ENCODE data around the gene INPP1.
A peak's percentile ranks its signal among the peaks of the same experiment; 100 is the strongest.
"Not testable (repeated sequence)": the region's sequence is repeated elsewhere in the genome, so short reads cannot be mapped to it uniquely, and the experiment has no call there.

Gene INPP1

DNA sequence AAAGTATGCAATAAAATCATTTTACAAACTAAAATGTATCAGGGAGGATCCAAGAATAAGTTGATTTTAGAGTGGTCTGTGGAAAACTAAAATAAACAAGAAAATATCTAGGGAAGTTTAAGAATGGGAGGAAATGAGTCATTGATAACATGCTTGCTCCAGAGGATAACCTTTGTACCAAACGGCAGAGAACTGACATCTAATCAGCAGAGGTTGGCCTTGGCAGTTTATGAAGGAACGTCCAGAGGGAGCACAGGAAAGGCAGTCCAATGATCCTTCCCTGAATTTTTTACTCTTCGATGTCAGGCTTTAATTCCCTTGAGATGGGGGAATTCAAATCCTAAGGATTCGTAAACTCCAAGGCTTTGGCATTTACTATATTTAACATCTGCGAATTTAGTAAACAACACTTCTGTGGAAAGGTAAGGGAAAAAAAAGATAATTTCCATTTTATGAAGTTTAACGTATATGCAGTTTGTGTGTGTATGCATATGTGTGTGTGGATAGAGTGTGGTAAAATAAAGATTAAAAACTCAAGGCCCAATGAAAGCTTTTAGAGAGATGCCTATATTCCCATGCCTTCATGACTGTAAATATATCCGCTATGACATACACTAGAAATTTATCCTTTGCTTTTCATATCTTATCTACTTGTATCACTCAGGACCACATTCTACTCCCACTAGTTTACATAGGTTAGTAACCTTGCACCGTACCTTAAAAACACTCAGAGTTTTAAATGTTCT, 8.7 kb upstream of the INPP1 start:
- no peak for DNase-seq

DNA sequence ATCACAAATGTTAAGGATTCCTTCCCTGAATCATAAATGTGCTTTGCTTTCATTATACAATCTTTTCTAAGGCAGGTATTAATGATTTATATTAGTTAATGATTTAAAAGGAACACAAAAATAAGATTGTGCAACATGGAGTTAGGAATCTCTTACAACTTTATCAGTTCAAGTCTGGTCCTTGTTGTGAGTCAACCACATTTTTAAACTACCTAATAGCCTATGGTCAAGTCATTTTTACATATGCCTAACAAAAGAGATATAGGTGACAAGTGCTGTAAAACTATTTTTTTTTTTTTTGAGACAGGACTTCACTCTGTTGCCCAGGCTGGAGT, 8.2 kb upstream of the INPP1 start:
- no peak for DNase-seq

DNA sequence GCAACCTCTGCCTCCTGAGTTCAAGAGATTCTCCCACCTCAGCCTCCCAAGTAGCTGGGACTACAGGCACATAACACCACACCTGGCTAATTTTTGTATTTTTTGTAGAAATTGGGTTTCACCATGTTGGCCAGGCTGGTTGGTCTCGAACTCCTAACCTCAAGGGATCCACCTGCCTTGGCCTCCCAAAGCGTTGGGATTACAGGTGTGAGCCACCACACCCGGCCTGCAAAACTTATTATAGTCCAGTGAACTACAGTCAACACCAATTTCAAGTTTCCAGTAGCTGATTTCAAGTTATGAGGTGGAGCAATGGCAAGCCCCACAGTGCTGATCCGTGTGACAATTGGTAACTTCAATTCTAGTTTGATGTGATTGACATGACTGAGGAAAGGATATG, 7.8 kb upstream of the INPP1 start:
- not testable (repeated sequence) for DNase-seq

DNA sequence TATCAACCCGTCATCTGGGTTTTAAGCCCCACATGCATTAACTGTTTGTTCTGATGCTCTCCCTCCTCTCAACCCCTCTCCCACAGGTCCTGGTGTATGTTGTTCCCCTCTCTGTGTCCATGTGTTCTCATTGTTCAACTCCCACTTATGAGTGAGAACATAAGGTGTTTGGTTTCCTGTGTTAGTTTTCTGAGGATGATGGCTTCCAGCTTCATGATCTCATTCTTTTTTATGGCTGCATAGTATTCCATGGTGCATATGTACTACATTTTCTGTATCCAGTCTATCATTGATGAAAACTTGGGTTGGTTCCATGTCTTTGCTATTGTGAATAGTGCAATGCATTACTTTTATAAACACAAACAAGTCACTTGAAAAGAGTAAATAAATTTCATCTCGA, 7.0 kb upstream of the INPP1 start:
- DNase-seq: no peak

DNA sequence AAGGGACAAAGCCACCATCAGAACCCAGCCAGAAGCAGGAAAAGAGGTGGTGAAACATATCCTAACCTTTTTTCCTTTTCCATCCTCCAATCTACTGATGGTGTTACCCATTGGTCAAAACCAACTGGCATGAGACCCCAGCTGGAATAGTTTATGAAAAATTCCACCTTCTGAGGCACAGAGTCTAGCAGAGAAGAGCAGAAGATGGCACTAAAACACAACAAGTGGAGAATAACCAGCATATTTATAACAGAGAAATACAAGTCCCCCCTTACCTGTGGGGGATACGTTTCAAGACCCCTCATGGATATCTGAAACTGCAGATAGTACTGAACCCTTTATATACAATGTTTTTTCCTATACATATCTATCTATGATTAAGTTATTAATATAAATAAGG, 4.9 kb upstream of the INPP1 start:
- DNase-seq: no peak

DNA sequence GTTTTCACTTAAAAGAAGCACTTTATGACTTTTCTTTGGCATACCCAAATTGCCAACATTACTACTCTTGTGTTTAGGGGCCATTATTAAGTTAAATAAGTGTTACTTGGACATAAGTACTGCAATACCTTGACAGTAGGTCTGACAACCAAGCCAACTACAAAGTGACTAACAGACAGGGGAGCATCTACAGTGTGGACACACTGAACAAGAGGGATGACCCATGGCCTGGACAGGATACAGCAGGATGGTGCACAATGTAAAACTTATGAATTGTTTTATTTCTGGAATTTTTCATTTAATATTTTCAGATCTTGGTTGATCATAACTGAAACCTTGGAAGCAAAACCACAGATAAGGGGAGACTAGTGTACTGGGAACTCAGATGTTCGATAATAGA, 4.0 kb upstream of the INPP1 start:
- DNase-seq: no peak

DNA sequence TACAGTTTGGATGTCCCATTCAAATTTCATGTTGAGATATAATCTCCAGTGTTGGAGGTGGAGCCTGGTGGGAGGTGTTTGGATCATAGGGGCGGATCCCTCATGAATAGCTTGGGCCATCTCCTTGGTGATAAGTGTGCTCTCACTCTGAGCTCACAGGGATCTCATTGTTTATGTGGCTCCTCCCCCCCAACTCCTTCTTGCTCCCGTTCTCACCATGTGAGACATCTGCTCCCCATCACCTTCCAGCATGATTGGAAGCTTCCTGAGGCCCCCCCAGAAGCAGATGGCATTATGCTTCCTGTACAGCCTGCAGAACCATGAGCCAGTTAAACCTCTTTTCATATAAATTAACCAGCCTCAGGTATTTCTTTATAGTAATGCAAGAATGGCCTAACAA, 3.0 kb upstream of the INPP1 start:
- DNase-seq: peak; percentile 57

DNA sequence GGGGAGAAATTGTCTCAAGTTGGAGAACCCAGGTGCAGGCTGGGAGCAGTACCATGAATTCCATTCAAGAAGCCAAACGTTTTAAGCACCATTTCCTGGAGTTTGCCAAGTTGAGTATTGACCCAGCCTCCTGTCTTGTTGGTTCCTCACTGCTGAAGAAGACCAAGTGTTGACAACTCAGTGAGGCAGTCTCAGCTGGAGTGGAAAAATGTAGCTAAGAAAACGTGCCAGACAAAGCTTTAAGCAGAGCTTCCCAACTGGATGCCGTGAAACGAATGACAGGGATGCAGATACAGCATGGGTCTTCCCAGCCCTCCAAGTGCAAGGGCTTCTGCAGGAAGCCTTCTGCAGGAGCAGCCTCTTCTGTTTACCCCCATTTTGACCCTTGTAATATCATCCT, 778 bp upstream of the INPP1 start:
- DNase-seq: no peak

DNA sequence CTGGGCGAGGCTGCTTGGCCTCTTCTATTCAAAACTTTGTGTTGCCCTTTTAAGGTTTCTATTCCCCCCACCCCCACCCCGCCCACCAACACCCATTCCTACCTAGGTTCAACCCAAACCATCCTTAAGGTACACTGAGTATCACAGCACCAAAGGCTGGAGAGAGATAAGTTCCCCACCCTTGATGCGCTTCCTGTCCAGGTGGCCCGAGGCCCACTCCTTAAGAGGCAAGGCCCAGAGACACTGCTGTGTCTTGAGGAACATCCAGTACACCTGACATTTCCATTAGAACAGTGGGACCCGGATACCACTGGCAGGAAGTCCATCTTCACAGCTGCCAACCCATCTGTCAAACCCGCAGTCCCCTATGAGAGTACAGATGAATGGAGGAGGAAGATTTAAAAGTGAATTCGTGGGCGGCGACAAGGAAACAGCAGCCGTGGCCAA, 277 bp upstream of the INPP1 start:
- peak; percentile 38 for DNase-seq

DNA sequence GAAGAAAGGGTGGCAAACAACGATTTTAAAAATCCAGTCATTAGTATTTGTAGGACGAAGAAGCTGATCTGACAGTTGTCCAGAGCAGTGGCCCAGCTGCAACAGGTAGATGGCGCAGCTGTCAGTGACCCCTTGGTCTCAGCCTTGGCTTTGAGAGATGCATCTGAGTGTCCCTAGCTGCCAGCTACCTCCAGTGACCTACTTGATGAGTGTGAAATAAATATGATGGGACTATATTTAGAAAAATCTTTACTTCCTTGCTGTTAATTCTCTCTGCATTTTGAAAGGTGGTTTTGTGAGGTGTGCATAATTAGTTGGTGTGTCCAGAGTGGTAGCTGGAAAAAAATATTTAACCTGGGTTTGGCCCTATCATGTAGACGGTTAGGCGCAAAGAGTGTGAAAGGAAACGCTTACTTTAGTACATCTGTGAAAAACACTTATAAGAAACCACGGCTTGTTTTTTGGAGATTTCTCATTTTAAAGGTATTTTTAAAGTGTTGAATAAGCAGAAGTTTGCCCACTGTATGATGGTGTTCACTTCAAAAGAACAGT, 963 bp downstream of the INPP1 start:
- peak; percentile 52 for DNase-seq

DNA sequence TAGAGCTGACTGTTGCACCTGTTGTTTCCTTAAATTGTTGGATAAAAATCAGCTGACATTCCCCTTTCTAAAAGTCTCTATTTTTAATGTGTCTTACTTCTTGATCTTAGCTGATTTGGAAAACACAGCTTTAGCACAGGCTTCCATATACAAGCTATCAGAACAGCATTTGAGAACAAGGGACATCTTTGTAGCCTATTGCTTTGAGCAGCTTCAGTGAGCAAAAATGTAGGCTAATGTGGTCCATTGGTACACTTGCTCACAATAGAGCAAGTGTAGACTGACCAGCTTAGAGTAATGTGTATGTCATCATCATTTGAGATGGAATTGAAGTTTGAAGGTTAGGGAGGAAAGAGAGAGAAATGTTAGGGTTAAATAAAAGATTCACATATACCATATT, 7.0 kb downstream of the INPP1 start:
- no peak for DNase-seq

DNA sequence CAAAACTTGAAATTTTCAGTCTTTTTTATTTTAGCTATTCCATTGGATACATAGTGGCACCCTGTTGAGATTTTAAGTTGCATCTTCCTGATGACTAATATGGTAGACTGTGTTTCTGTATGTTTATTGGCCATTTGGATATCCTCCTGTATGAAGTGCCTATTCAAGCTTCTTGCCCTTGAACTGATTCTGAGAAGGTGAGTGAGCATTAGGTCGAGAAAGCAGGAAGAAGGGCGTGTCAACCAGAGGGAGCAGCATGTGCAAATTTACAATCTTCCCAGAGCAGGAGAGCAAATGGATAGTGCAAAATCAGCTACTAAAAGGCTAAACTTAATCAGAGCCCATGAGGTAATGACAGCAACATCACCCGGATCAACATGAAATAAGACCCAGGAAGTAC, 8.6 kb downstream of the INPP1 start:
- DNase-seq: no peak

DNA sequence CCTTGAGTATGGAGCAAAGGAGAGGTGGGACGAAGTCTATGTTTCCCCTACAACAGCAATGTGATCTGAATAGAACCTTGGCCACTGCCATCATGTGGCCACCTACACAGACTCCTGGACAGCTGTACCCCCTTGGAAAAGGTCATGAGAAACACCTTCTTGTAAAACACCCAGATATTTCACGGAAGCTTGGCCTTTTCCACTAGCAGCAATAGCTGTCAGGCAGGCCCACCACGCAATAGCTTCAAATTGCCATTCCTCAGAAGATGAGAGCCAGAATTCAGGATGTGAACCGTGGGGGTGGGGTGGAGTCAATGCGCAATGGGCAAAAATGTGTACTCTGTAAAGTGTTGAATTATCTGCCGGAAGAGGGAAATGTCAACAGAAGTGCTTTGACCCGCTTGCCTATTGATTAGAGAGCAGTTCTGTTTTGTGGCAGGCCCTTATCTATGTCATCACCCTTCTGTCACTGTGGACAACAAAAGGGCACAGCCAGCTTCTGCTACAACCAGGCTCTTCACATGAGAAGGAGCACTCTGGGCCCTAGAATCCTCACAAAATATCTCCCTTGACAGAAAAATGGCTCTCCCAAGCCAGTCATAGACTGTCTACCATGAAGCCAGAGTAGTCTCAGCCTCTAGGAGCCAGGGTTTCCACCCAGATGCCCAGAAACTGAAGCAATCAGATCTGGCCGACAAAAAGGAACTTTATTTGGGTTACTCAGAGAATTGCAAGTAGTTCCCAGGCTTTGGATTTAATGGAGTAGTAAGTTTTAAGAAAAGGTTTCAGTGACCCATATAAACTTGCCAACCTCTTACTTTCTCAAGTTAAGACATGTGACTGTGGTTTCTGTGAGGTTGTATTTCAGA, 9.5 kb downstream of the INPP1 start:
- no peak for DNase-seq

DNA sequence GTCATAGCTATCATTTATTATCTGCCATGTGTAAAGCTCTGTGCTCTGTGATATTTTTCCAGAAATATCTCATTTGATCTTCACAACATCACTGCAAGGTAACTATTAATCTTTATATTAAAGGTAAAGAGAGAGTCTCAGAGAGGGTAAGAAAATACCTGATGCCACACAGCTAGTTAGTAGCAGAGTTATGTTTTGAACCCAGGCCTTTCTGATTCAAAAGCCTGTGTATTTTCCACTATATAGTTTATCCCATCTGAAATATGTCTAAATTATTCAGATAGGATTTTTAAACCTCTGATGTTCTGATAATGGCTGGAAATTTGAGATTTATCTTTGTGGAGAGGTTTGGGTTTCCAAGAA, 10.1 kb downstream of the INPP1 start:
- DNase-seq: no peak

DNA sequence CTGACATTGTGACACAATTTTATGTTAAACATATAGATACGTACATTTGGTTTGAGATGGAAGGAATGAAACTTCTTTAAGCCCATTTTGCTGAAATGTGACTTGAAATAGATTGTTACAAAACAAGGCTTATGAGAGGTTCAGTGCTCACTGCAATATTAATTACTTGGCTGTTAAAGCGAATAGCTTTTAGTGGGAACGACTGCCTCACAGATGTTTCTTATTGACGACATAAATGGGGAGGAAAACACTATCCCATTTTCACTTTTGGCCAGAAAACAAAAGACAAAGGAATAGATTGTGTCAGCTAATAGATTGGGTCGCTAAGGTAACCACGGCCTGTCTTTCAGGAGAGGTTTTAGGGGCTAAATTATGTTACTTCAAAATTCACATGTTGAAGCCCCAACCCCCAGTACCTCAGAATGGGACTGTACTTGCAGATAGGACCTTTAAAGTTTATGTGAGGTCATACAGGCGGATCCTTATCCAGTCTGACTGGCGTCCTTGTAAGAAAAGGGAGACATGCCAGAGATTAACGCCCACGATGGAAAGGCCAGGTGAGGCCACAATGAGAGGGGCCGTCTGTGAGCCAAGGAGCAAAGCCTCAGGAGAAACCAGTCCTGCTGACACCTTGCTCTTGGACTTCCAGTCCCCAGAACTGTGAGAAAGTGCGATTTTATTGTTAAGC, 10.8 kb downstream of the INPP1 start:
- peak; percentile 21 for DNase-seq

DNA sequence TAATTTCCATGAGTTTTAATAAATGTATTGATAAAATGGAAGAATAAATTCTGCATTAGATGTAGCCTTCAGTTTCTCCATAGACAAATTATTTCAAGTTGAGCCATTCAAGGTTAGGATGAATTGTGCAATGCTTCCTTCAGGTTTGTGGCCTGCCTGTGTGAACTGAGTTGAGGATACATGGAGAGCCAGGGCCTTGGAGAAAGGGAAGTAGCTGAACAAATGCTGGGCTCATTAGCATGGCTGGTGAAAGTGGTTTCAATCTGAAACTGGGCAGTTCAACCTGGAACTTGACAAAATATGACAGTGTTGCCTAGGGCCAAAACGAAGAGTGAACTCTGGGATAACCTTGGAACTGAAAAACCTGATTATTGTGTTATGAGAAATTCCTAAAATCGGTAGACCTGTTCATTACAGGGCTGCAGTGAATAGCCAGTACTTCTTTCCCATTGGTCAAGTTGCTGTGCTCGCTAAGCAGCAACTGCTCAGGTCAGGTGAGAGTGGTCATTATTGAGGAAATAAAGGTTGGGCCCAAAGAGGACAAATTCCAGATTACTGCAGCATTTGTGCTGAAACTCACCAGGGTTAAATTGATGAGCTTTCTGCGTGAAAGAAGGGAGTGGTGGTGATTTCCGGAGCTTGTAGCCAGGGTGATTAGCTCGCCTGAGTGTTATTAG, 12.7 kb downstream of the INPP1 start:
- no peak for DNase-seq

DNA sequence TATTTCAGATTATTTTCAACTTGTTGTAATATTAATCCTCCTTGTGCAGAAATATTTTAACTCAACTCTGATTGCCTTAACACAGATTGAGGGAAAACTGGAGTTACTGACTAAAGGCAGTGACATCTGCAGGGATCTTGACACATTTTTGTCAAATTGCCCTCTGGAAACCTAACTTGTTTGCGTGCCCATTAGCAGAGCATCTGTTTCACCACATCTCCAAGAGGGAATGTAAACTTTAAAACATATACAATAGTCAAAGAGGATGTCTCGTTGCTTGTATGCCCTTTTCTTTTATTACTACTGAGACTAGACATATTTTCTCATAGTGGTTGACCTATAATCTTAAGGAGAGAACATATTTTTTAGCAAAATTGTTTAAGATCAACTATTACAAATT, 14.2 kb downstream of the INPP1 start:
- DNase-seq: no peak

DNA sequence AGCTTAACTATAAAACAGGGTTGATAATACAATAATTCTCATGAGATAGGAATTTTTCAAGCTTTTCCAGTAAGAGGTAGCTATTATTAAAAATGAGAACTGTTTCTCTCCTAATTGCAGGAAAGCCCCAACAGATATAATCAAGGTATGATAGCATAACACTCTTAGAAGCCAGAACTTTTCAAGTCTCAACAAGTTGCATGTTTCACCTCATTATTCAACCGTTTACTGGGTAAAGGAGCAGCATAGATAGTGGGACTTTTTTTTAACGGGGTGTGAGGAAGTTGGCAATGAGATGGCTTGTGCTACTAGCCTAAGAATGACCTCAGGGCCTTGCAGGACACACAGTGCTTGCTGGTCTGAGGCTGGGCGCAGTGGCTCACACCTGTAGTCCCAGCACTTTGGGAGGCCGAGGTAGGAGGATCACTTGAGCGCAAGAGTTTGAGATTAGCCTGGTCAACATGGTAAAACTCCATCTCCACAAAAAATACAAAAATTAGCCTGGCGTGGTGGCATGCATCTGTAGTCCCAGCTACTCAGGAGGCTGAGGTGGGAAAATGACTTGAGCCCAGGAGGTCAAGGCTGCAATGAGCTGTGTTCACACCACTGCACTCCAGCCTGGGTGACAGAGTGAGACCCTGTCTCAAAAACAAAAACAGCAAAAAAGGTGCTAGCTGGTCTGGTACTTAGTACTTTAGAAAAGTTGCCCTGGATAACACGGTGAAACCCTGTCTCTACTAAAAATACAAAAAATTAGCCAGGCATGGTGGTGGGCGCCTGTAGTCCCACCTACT, 15.5 kb downstream of the INPP1 start:
- not testable (repeated sequence) for DNase-seq

DNA sequence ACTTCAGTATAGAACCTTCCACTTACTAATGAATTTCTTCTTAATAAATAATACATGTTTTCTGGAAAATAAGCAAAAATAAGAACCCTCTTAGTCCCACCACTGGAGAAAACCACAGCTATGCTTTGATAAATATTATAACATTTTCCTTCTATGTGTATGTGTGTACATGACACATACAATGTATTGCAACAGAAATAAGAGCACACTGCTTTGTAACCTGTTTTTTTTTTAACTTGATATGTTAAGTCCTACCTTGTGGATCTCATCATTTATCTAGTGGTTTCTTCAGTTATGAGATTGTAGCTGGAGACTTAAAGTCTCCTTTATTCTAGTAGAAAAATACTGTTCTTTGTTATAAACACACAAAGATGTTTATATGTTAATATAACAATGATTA, 17.2 kb downstream of the INPP1 start:
- no peak for DNase-seq

DNA sequence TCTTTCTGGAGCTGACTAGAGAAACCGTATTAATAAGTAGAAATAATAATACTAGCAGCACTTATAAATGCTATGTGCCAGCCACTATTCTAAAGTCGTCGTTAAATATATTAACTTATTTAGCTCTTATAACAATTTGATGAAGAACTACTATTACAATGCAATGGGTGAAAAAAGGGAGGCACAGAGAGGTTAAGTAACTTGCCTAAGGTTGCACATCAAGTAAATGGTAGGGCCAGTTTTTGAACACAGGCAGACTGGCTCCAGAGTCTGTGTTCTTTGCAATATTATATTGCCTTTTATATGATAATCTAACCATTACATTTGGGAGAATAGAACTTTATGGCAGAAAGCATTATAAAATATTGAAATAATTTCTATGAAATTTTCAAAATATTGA, 17.6 kb downstream of the INPP1 start:
- DNase-seq: no peak

DNA sequence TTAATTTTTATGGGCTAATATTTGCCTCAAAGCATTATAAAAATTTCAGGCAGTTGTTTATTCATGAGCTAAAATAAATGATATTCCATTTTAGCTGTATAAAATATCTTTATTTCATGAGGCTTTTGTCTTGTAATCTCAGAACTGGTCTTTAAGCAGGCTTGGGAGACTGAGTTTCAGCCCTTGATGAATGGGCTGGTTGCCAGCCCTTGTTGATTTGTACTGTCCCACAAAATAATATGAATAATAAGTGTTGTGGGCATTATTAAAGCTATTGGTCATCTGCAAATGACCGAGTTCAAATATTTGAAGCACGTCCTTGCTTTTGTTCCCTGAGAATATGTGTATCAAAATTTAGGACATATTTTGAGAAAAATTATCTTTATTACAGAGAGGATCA, 18.2 kb downstream of the INPP1 start:
- no peak for DNase-seq

DNA sequence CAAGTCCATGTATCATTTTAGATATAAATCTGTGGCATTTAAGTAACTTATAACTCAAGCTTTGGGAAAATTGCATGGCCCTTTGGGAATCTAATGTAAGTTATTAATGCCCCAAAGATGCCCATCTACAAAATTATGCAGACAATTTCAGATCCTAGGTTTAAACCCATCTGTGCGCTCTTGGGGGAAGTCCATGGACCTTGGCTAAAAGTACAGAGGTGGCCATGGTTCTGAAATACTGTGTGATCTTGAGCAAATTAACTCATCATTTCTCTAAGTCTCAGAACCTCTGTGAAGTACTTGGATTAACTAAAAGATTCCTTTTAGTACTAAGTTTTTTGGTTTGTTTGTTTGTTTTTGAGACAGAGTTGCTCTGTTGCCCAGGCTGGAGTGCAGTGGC, 19.5 kb downstream of the INPP1 start:
- DNase-seq: no peak

Data from NCI-H82 (cell line).